ENCODE results near the gene CEND1. TPM values are rescaled to one million over a fixed set of nuclear protein-coding genes. Genes with fewer than 3 reads are reported as not detected.

The CEND1 gene
- total and polyA plus RNA-seq, 2 of the 13 experiments (the other 11 are each of a cell fraction or from before 2014, with no cell fraction given), result not detected

DNA sequence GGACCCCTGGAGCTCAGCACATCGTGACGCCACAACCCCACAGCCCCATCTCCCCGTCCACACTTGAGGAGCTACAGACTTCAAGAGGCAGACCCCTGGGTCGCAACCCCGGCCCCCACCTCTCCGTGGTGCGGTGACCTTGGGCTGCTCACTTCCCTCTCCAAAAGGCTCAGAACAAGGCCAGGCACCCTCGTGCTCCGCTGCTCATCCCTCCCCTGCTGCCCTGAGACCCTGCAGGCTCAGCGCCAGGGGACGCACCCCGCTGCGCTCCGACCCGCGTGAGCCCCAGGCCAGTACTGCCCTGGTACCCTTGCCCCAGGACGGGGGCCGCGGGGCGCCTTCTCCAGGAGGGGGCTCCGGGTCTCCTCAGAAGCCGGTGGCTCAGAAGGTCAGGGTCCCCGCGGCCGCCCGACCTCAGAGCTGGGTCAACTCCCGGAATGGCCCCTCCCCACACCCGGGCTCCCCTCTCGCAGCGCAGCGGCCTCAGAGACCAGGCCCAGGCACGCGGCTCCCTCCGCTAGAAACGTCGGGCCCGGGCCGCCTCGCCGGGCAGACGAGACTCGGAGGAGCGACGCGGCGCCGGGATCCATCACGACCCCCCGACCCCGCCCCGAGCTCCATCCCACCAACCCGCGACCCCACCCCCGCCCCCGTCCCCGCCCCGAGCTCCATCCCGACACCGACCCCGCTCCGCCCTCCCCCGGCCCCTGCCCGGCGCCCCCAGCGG is 13.2 kb downstream of the CEND1 start (continued):
- TF ChIP-seq, protein P1, sequence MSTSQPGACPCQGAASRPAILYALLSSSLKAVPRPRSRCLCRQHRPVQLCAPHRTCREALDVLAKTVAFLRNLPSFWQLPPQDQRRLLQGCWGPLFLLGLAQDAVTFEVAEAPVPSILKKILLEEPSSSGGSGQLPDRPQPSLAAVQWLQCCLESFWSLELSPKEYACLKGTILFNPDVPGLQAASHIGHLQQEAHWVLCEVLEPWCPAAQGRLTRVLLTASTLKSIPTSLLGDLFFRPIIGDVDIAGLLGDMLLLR (CRISPR knock-in tag; IDR thresholded peaks at IDR 0.05), result peak; percentile 32; the same call in 1 of the 2 replicates
- no peak for TF ChIP-seq HNRNPL (IDR thresholded peaks at IDR 0.05; ENCODE audit: low read depth, low read length)
- TF ChIP-seq CBX2 (IDR thresholded peaks at IDR 0.05; ENCODE audit: low read depth, low read length), result no peak
- no peak for TF ChIP-seq CBX2 (CRISPR knock-in tag; IDR thresholded peaks at IDR 0.05; ENCODE audit: low read depth)
- TF ChIP-seq KDM1A (CRISPR knock-in tag; IDR thresholded peaks at IDR 0.05), result no peak
- TF ChIP-seq NCOA1 (CRISPR knock-in tag; IDR thresholded peaks at IDR 0.05), result no peak
- TF ChIP-seq SP2 (CRISPR knock-in tag; IDR thresholded peaks at IDR 0.05), result no peak
- TF ChIP-seq YEATS4 (CRISPR knock-in tag; IDR thresholded peaks at IDR 0.05; ENCODE audit: borderline replicate concordance), result no peak
- TF ChIP-seq, protein P2, sequence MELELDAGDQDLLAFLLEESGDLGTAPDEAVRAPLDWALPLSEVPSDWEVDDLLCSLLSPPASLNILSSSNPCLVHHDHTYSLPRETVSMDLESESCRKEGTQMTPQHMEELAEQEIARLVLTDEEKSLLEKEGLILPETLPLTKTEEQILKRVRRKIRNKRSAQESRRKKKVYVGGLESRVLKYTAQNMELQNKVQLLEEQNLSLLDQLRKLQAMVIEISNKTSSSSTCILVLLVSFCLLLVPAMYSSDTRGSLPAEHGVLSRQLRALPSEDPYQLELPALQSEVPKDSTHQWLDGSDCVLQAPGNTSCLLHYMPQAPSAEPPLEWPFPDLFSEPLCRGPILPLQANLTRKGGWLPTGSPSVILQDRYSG (CRISPR knock-in tag; IDR thresholded peaks at IDR 0.05), result no peak
- TF ChIP-seq, protein P3, sequence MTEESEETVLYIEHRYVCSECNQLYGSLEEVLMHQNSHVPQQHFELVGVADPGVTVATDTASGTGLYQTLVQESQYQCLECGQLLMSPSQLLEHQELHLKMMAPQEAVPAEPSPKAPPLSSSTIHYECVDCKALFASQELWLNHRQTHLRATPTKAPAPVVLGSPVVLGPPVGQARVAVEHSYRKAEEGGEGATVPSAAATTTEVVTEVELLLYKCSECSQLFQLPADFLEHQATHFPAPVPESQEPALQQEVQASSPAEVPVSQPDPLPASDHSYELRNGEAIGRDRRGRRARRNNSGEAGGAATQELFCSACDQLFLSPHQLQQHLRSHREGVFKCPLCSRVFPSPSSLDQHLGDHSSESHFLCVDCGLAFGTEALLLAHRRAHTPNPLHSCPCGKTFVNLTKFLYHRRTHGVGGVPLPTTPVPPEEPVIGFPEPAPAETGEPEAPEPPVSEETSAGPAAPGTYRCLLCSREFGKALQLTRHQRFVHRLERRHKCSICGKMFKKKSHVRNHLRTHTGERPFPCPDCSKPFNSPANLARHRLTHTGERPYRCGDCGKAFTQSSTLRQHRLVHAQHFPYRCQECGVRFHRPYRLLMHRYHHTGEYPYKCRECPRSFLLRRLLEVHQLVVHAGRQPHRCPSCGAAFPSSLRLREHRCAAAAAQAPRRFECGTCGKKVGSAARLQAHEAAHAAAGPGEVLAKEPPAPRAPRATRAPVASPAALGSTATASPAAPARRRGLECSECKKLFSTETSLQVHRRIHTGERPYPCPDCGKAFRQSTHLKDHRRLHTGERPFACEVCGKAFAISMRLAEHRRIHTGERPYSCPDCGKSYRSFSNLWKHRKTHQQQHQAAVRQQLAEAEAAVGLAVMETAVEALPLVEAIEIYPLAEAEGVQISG (CRISPR knock-in tag; IDR thresholded peaks at IDR 0.05), result no peak; the same call in 1 of the 2 replicates
- no peak for TF ChIP-seq CEBPG (CRISPR knock-in tag; IDR thresholded peaks at IDR 0.05)
- TF ChIP-seq ZNF530 (CRISPR knock-in tag; IDR thresholded peaks at IDR 0.05; ENCODE audit: low read depth), result peak; percentile 54; the same call in 1 of the 2 replicates
- TF ChIP-seq, protein P4, sequence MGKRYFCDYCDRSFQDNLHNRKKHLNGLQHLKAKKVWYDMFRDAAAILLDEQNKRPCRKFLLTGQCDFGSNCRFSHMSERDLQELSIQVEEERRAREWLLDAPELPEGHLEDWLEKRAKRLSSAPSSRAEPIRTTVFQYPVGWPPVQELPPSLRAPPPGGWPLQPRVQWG (CRISPR knock-in tag; IDR thresholded peaks at IDR 0.05; ENCODE audit: borderline replicate concordance, low read depth), result 0 out of 2 replicates have a peak, but pooled peaks have one; percentile 48
- TF ChIP-seq, protein P5, sequence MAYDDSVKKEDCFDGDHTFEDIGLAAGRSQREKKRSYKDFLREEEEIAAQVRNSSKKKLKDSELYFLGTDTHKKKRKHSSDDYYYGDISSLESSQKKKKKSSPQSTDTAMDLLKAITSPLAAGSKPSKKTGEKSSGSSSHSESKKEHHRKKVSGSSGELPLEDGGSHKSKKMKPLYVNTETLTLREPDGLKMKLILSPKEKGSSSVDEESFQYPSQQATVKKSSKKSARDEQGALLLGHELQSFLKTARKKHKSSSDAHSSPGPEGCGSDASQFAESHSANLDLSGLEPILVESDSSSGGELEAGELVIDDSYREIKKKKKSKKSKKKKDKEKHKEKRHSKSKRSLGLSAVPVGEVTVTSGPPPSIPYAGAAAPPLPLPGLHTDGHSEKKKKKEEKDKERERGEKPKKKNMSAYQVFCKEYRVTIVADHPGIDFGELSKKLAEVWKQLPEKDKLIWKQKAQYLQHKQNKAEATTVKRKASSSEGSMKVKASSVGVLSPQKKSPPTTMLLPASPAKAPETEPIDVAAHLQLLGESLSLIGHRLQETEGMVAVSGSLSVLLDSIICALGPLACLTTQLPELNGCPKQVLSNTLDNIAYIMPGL (CRISPR knock-in tag; IDR thresholded peaks at IDR 0.05; ENCODE audit: borderline replicate concordance in 1 of 2, low read depth in 1 of 2), result peak in 1 of 2 experiments; percentile 21; a peak in 2 of 4 replicates
- TF ChIP-seq, protein P6, sequence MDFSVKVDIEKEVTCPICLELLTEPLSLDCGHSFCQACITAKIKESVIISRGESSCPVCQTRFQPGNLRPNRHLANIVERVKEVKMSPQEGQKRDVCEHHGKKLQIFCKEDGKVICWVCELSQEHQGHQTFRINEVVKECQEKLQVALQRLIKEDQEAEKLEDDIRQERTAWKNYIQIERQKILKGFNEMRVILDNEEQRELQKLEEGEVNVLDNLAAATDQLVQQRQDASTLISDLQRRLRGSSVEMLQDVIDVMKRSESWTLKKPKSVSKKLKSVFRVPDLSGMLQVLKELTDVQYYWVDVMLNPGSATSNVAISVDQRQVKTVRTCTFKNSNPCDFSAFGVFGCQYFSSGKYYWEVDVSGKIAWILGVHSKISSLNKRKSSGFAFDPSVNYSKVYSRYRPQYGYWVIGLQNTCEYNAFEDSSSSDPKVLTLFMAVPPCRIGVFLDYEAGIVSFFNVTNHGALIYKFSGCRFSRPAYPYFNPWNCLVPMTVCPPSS (IDR thresholded peaks at IDR 0.05), result no peak
- TF ChIP-seq ZNF878 (CRISPR knock-in tag; IDR thresholded peaks at IDR 0.05), result 0 out of 2 replicates have a peak, but pooled peaks have one; percentile 27
- no peak for TF ChIP-seq ZNF160 (CRISPR knock-in tag; IDR thresholded peaks at IDR 0.05)
- TF ChIP-seq ZNF781 (CRISPR knock-in tag; IDR thresholded peaks at IDR 0.05; ENCODE audit: borderline replicate concordance, not compliant biosample characterization), result no peak
- 0 out of 2 replicates have a peak, but pooled peaks have one; percentile 42 for TF ChIP-seq ZBTB7A (CRISPR knock-in tag; IDR thresholded peaks at IDR 0.05)
- no peak for TF ChIP-seq TOPORS (CRISPR knock-in tag; IDR thresholded peaks at IDR 0.05)
- TF ChIP-seq ZNF30 (CRISPR knock-in tag; IDR thresholded peaks at IDR 0.05), result 0 out of 2 replicates have a peak, but pooled peaks have one; percentile 39
- TF ChIP-seq STAT5B (CRISPR knock-in tag; IDR thresholded peaks at IDR 0.05), result no peak

Data from HepG2 (cell line).